Measurements from ENCODE around the gene OPN4. TPM values are rescaled to one million over a fixed set of nuclear protein-coding genes. Genes with fewer than 3 reads are reported as not detected.

OPN4 gene
- total RNA-seq, 1 experiment from 2014 or later, result not detected

GRCh38 chr10:86691333-86692022 is 37.1 kb downstream of the OPN4 start:
- CTCF ChIA-PET, result no interaction called here
- ATAC-seq, result no peak

GRCh38 chr10:86692023-86692514 is 37.7 kb downstream of the OPN4 start:
- H3K4me2 ChIP-seq (ENCODE audit: low read length), result no peak overlapping the region
- H3K9ac ChIP-seq (ENCODE audit: low read length), result no peak overlapping the region
- no peak overlapping the region for H3K4me3 ChIP-seq (ENCODE audit: low read length)
- ChIA-PET CTCF (no interaction called here), POLR2A (ENCODE audit: unreplicated experiment) (no interaction called here)
- ATAC-seq (no peak), DNase-seq (no peak)
- H4K20me1 ChIP-seq (ENCODE audit: low read length), result no peaks in the 10 kb centered on the region
- no peaks in the 10 kb centered on the region for H3K36me3 ChIP-seq (ENCODE audit: low read depth, low read length)
- BruUV-seq (replicated peaks), result no TSS peak
- TF ChIP-seq EZH2phosphoT487 (IDR thresholded peaks at IDR 0.05; ENCODE audit: borderline replicate concordance, low read length), result no peak
- no peak for TF ChIP-seq CTCF (conservative IDR thresholded peaks at IDR 0.05; ENCODE audit: low read depth, low read length)
- TF ChIP-seq EZH2 (IDR thresholded peaks at IDR 0.05; ENCODE audit: low read length, unreplicated experiment), result no peak
- H2AFZ ChIP-seq (ENCODE audit: low read length), result no peak overlapping the region
- no peaks in the 10 kb centered on the region for H3K9me2 ChIP-seq (replicated peaks; ENCODE audit: low read length)
- H3F3A ChIP-seq (ENCODE audit: low read length, unreplicated experiment), result no peaks in the 10 kb centered on the region
- intact Hi-C loops (cut with micrococcal nuclease), result no loop called here
- H3K4me1 ChIP-seq (ENCODE audit: insufficient read depth, low read length), result no peaks in the 10 kb centered on the region
- no peaks in the 10 kb centered on the region for H3K9me3 ChIP-seq (ENCODE audit: low read length)
- no peaks in the 10 kb centered on the region for H3K79me2 ChIP-seq (ENCODE audit: low read length)
- H3K27me3 ChIP-seq (ENCODE audit: low read length), result no peaks in the 10 kb centered on the region
- no peak overlapping the region for H3K27ac ChIP-seq (ENCODE audit: low read length)

More at GRCh38 chr10:86691333-86692022, 37.1 kb downstream of the OPN4 start:
- Histone ChIP-seq H3K36me3 (ENCODE audit: low read depth, low read length) (no peaks in the 10 kb centered on the region), H3K4me3 (ENCODE audit: low read length) (no peak overlapping the region), H3K79me2 (ENCODE audit: low read length) (no peaks in the 10 kb centered on the region), H3K4me1 (ENCODE audit: insufficient read depth, low read length) (no peaks in the 10 kb centered on the region), H3K9me3 (ENCODE audit: low read length) (no peaks in the 10 kb centered on the region), H2AFZ (ENCODE audit: low read length) (no peak overlapping the region), H3F3A (ENCODE audit: low read length, unreplicated experiment) (no peaks in the 10 kb centered on the region), H3K9me2 (replicated peaks; ENCODE audit: low read length) (no peaks in the 10 kb centered on the region), H3K27ac (ENCODE audit: low read length) (no peak overlapping the region), H3K27me3 (ENCODE audit: low read length) (no peaks in the 10 kb centered on the region), H3K4me2 (ENCODE audit: low read length) (no peak overlapping the region), H4K20me1 (ENCODE audit: low read length) (no peaks in the 10 kb centered on the region), H3K9ac (ENCODE audit: low read length) (no peak overlapping the region)
- intact Hi-C loops (cut with micrococcal nuclease), result no loop called here
- no TSS peak for BruUV-seq (replicated peaks)
- POLR2A ChIA-PET (ENCODE audit: unreplicated experiment), result no interaction called here
- TF ChIP-seq CTCF (conservative IDR thresholded peaks at IDR 0.05; ENCODE audit: low read depth, low read length) (no peak), EZH2 (IDR thresholded peaks at IDR 0.05; ENCODE audit: low read length, unreplicated experiment) (no peak), EZH2phosphoT487 (IDR thresholded peaks at IDR 0.05; ENCODE audit: borderline replicate concordance, low read length) (no peak)
- DNase-seq, result no peak

GRCh38 chr10:86692664-86693063 is 38.3 kb downstream of the OPN4 start:
- Histone ChIP-seq H2AFZ (ENCODE audit: low read length) (no peak overlapping the region), H3K9me3 (ENCODE audit: low read length) (no peaks in the 10 kb centered on the region), H3K27ac (ENCODE audit: low read length) (no peak overlapping the region), H3K4me3 (ENCODE audit: low read length) (no peak overlapping the region), H3K27me3 (ENCODE audit: low read length) (no peaks in the 10 kb centered on the region), H3K4me1 (ENCODE audit: insufficient read depth, low read length) (no peaks in the 10 kb centered on the region), H3K9me2 (replicated peaks; ENCODE audit: low read length) (no peaks in the 10 kb centered on the region), H3K36me3 (ENCODE audit: low read depth, low read length) (no peaks in the 10 kb centered on the region), H3K79me2 (ENCODE audit: low read length) (no peaks in the 10 kb centered on the region), H3F3A (ENCODE audit: low read length, unreplicated experiment) (no peaks in the 10 kb centered on the region), H3K4me2 (ENCODE audit: low read length) (no peak overlapping the region), H3K9ac (ENCODE audit: low read length) (no peak overlapping the region), H4K20me1 (ENCODE audit: low read length) (no peaks in the 10 kb centered on the region)
- intact Hi-C loops (cut with micrococcal nuclease), result no loop called here
- ChIA-PET CTCF (no interaction called here), POLR2A (ENCODE audit: unreplicated experiment) (no interaction called here)
- no peak for ATAC-seq
- TF ChIP-seq CTCF (conservative IDR thresholded peaks at IDR 0.05; ENCODE audit: low read depth, low read length), result no peak
- BruUV-seq (replicated peaks), result no TSS peak
- DNase-seq, result no peak

Measured in PC-3 (cell line).